Breast epithelium (tissue), 3 donors: ENCODE measurements around the gene CADM1.

Source experiments
- POLR2A ChIP-seq: fragments of 450-650 bp; IDR thresholded peaks from one replicate; pipeline ENCODE4 v1.6.1; 2016; ENCODE audit warnings: antibody characterized with exemption, mild to moderate bottlenecking, moderate library complexity
- TF ChIP-seq, protein P1 (sequence below), 3 donors: fragments of 450-650 bp; IDR thresholded peaks; one replicate each; pipeline ENCODE4 v1.5.1; 2016 to 2017; ENCODE audit warnings: antibody characterized with exemption in 3 of 3, mild to moderate bottlenecking in 3 of 3, moderate library complexity in 3 of 3

DNA sequence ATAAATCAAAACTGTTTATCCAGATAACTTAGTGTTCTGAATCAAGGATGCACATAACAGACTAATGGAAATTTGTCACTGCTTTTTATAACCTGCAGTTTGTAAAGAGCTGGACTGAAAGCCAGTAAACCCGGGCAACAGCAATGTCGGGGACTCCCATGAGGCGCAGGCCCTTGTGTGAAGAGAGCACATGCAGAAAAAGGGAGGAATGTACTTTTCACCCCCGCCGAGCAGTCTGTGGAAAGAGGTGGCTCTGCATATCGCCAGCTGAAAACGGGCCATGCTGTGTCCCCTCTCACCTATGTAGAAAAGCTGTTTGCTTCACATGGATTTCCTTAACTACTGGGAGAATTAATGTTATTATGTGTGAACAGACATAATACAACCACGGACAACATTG lies 291.2 kb downstream of the CADM1 start:
- TF ChIP-seq, protein P1, sequence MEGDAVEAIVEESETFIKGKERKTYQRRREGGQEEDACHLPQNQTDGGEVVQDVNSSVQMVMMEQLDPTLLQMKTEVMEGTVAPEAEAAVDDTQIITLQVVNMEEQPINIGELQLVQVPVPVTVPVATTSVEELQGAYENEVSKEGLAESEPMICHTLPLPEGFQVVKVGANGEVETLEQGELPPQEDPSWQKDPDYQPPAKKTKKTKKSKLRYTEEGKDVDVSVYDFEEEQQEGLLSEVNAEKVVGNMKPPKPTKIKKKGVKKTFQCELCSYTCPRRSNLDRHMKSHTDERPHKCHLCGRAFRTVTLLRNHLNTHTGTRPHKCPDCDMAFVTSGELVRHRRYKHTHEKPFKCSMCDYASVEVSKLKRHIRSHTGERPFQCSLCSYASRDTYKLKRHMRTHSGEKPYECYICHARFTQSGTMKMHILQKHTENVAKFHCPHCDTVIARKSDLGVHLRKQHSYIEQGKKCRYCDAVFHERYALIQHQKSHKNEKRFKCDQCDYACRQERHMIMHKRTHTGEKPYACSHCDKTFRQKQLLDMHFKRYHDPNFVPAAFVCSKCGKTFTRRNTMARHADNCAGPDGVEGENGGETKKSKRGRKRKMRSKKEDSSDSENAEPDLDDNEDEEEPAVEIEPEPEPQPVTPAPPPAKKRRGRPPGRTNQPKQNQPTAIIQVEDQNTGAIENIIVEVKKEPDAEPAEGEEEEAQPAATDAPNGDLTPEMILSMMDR (IDR thresholded peaks at IDR 0.05), result no peak
- no peak for TF ChIP-seq POLR2A
